ENCODE results near the gene IFI35. TPM values are rescaled to one million over a fixed set of nuclear protein-coding genes. Genes with fewer than 3 reads are reported as not detected.

The IFI35 gene
- total RNA-seq, 1 experiment from 2014 or later, result 42.6 TPM

- BruUV-seq (replicated peaks), result no TSS peak
- Histone ChIP-seq H3K4me3 (ENCODE audit: low read depth in 2 of 2, low read length in 2 of 2) (no peak overlapping the region), H3K4me1 (ENCODE audit: control insufficient read depth, insufficient read depth, low read length) (no peaks in the 10 kb centered on the region), H3K27me3 (ENCODE audit: control insufficient read depth, insufficient read depth, low read length) (no peaks in the 10 kb centered on the region), H3K27ac (ENCODE audit: low read length) (no peak overlapping the region), H3K36me3 (ENCODE audit: control insufficient read depth, insufficient read depth, low read length) (no peaks in the 10 kb centered on the region), H3K9me3 (ENCODE audit: control insufficient read depth, insufficient read depth, low read depth, low read length) (no peaks in the 10 kb centered on the region)
- CTCF ChIA-PET, result no interaction called here
- intact Hi-C loops (cut with micrococcal nuclease; ENCODE audit: unreplicated experiment), result no loop called here
- no peak for TF ChIP-seq TCF7L2 (IDR thresholded peaks at IDR 0.05; ENCODE audit: low read depth, low read length)
- no peak for TF ChIP-seq CTCF (IDR thresholded peaks at IDR 0.05)
- POLR2A ChIA-PET, result no interaction called here
- in situ Hi-C loops (cut with HindIII; ENCODE audit: low pct_unique_long_range_greater_than_20kb, low sequenced_read_pairs), result no loop called here
- ATAC-seq (no peak), DNase-seq (ENCODE audit: low read depth, low spot score) (no peak)
Measured at GRCh38 chr17:43034894-43035293, 28.3 kb downstream of the IFI35 start.

DNA sequence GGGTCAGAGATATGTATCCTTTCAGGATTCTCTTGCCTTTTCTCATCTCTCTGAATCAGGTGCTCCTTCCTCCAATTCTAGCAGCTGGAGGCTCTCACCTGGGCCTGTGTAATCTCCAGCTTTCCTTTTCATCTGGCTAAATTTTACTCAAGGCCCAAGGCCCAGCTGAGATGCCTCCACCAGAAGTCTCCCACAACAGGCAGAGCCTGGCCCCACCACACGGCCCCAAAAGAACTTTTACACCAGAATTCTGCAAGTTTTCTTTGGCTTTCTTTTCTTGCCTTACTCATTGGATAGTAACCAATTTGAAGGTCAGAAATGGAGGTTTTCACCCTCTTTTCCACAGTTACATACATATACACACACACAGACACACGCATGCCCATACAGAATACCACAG lies 33.1 kb downstream of the IFI35 start:
- Histone ChIP-seq H3K4me3 (ENCODE audit: low read depth in 2 of 2, low read length in 2 of 2) (no peak overlapping the region), H3K27me3 (ENCODE audit: control insufficient read depth, insufficient read depth, low read length) (no peaks in the 10 kb centered on the region), H3K4me1 (ENCODE audit: control insufficient read depth, insufficient read depth, low read length) (no peaks in the 10 kb centered on the region), H3K9me3 (ENCODE audit: control insufficient read depth, insufficient read depth, low read depth, low read length) (no peaks in the 10 kb centered on the region), H3K36me3 (ENCODE audit: control insufficient read depth, insufficient read depth, low read length) (no peaks in the 10 kb centered on the region), H3K27ac (ENCODE audit: low read length) (no peak overlapping the region)
- DNase-seq (ENCODE audit: low read depth, low spot score) (no peak), ATAC-seq (no peak)
- BruUV-seq (replicated peaks), result no TSS peak
- TF ChIP-seq POLR2AphosphoS5 (IDR thresholded peaks at IDR 0.05; ENCODE audit: low read depth, low read length) (no peak), TCF7L2 (IDR thresholded peaks at IDR 0.05; ENCODE audit: low read depth, low read length) (no peak), SIN3A (IDR thresholded peaks at IDR 0.05; ENCODE audit: borderline replicate concordance, insufficient read depth, low read depth, low read length) (no peak), REST (IDR thresholded peaks at IDR 0.05; ENCODE audit: insufficient read depth in 1 of 2, low read depth in 2 of 2, low read length in 1 of 2) (no peak), CTCF (IDR thresholded peaks at IDR 0.05) (no peak)
- CTCF ChIA-PET, result no interaction called here
- POLR2A ChIA-PET, result no interaction called here
- intact Hi-C loops (cut with micrococcal nuclease; ENCODE audit: unreplicated experiment) (no loop called here), in situ Hi-C loops (cut with HindIII; ENCODE audit: low pct_unique_long_range_greater_than_20kb, low sequenced_read_pairs) (no loop called here)

- intact Hi-C loops (cut with micrococcal nuclease; ENCODE audit: unreplicated experiment) (no loop called here), in situ Hi-C loops (cut with HindIII; ENCODE audit: low pct_unique_long_range_greater_than_20kb, low sequenced_read_pairs) (no loop called here)
- H3K9me3 ChIP-seq (ENCODE audit: control insufficient read depth, insufficient read depth, low read depth, low read length), result no peaks in the 10 kb centered on the region
- no peaks in the 10 kb centered on the region for H3K27me3 ChIP-seq (ENCODE audit: control insufficient read depth, insufficient read depth, low read length)
- no peak overlapping the region for H3K4me3 ChIP-seq (ENCODE audit: low read depth in 2 of 2, low read length in 2 of 2)
- BruUV-seq (replicated peaks), result no TSS peak
- DNase-seq (ENCODE audit: low read depth, low spot score) (no peak), ATAC-seq (no peak)
- ChIA-PET CTCF (no interaction called here), POLR2A (no interaction called here)
- H3K36me3 ChIP-seq (ENCODE audit: control insufficient read depth, insufficient read depth, low read length), result no peaks in the 10 kb centered on the region
- no peaks in the 10 kb centered on the region for H3K4me1 ChIP-seq (ENCODE audit: control insufficient read depth, insufficient read depth, low read length)
- no peak overlapping the region for H3K27ac ChIP-seq (ENCODE audit: low read length)
- TF ChIP-seq POLR2AphosphoS5 (IDR thresholded peaks at IDR 0.05; ENCODE audit: low read depth, low read length), result no peak
- TF ChIP-seq CTCF (IDR thresholded peaks at IDR 0.05), result no peak
- no peak for TF ChIP-seq TCF7L2 (IDR thresholded peaks at IDR 0.05; ENCODE audit: low read depth, low read length)
- no peak for TF ChIP-seq SIN3A (IDR thresholded peaks at IDR 0.05; ENCODE audit: borderline replicate concordance, insufficient read depth, low read depth, low read length)
- no peak for TF ChIP-seq REST (IDR thresholded peaks at IDR 0.05; ENCODE audit: insufficient read depth in 1 of 2, low read depth in 2 of 2, low read length in 1 of 2)
Measured at GRCh38 chr17:43040655-43041054, 34.1 kb downstream of the IFI35 start.

Data from Panc1 (cell line).